Activated T-helper 17 cell treated with anti-CD3 and anti-CD28 coated beads, Interleukin-2, amount 50 U/mL, for 72 hours (primary cell): Measurements from ENCODE around the gene UBA1. TPM values are rescaled to one million over a fixed set of nuclear protein-coding genes. Genes with fewer than 3 reads are reported as not detected.
"Not testable (repeated sequence)": the region's sequence is repeated elsewhere in the genome, so short reads cannot be mapped to it uniquely, and the experiment has no call there.

Experiments
- ATAC-seq: fragments of 150-1000 bp; cut with Tn5 transposase; replicated peaks from 2 replicates; pipeline ENCODE4 v1.10.0; 2021; ENCODE audit warnings: mild to moderate bottlenecking, moderate library complexity
- H3K27ac Mint-ChIP-seq: one replicate; pipeline ENCODE4 v1.8.0; 2022; ENCODE audit warnings: mixed read lengths
- H3K27me3 Mint-ChIP-seq: one replicate; pipeline ENCODE4 v1.8.0; 2022; ENCODE audit warnings: mixed read lengths
- H3K36me3 Mint-ChIP-seq: one replicate; pipeline ENCODE4 v1.8.0; 2022; ENCODE audit warnings: low read depth, mild to moderate bottlenecking, mixed read lengths
- H3K4me1 Mint-ChIP-seq: one replicate; pipeline ENCODE4 v1.8.0; 2022; ENCODE audit warnings: mixed read lengths
- H3K4me3 Mint-ChIP-seq: one replicate; pipeline ENCODE4 v1.8.0; 2022; ENCODE audit warnings: mild to moderate bottlenecking, mixed read lengths
- H3K9me3 Mint-ChIP-seq: one replicate; pipeline ENCODE4 v1.8.0; 2022; ENCODE audit warnings: mixed read lengths
- total RNA-seq, 2 donors: library from RNA; stranded (reverse); gene quantifications; one replicate each; pipeline ENCODE4 v1.2.3, GENCODE V29; 2022

Gene UBA1
- total RNA-seq, 2 donors from 2014 or later: 227 to 255 TPM

DNA sequence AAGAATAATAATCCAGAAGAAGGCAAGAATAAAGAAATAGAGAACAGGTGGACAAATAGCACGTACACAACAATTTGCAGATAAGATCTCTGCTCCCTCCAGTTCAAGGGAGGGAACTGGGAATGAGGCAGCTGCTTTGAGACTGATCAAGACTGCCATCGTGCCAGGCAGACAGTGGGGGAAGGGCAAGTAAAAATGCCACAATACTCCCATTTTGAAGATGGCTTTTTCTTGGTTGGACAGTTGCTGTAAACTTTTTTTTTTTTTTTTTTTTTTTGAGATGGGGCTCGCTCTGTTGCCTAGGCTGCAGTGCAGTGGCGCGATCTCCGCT, 56.4 kb downstream of the UBA1 start:
- no peaks in the 10 kb centered on the region for H3K27me3 Mint-ChIP-seq
- peak overlapping the region; percentile 93 for H3K27ac Mint-ChIP-seq
- H3K4me1 Mint-ChIP-seq: peaks cover 14% of the 10 kb centered on the region
- no peak overlapping the region for H3K4me3 Mint-ChIP-seq
- no peak for ATAC-seq
- peaks cover 27% of the 10 kb centered on the region for H3K36me3 Mint-ChIP-seq
- no peaks in the 10 kb centered on the region for H3K9me3 Mint-ChIP-seq

DNA sequence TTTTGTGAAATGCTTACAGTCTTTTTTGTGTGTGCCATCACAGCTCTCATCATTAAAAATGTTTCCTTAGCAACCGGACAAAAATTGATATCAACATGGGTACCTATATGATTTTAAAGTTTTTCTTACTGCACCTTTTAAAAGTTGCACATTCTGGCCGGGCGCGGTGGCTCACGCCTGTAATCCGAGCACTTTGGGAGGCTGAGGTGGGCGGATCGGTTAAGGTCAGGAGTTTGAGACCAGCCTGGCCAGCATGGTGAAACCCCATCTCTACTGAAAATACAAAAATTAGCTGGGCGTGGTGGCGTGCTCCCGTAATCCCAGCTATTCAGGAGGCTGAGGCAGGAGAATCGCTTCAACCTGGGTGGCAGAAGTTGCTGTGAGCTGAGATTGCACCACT, 64.0 kb downstream of the UBA1 start:
- H3K27ac Mint-ChIP-seq, ATAC-seq, H3K9me3 Mint-ChIP-seq, H3K4me3 Mint-ChIP-seq, H3K27me3 Mint-ChIP-seq, H3K36me3 Mint-ChIP-seq, H3K4me1 Mint-ChIP-seq: not testable (repeated sequence)

Other genes starting within 250 kb of the UBA1 start
- gene RGN, start 115.4 kb upstream of the UBA1 start, total RNA-seq: not detected
- 10 to 100 TPM; 72.3 to 94.4 TPM for gene NDUFB11, start 49.1 kb upstream of the UBA1 start, total RNA-seq
- gene RBM10, start 48.6 kb upstream of the UBA1 start, total RNA-seq: 10 to 100 TPM; 54.3 to 57.9 TPM
- gene CDK16, start 24.9 kb downstream of the UBA1 start, total RNA-seq: 10 to 100 TPM; 58.3 to 71.5 TPM
- 10 to 100 TPM; 24.0 to 26.6 TPM for gene USP11, start 39.2 kb downstream of the UBA1 start, total RNA-seq
- gene ZNF157, start 176.7 kb downstream of the UBA1 start, total RNA-seq: 1 to 10 TPM in 1 of 2 donors, under 1 TPM in 1; 0.71 to 3.1 TPM